HG03097 (cell line): ENCODE measurements around the gene KAZN.

ENCODE experiments used
- ATAC-seq: cut with Tn5 transposase; IDR thresholded peaks from one replicate; pipeline ENCODE4 v1.9.1; 2021; ENCODE audit not compliant: unreplicated experiment, low FRiP score

KAZN gene

DNA sequence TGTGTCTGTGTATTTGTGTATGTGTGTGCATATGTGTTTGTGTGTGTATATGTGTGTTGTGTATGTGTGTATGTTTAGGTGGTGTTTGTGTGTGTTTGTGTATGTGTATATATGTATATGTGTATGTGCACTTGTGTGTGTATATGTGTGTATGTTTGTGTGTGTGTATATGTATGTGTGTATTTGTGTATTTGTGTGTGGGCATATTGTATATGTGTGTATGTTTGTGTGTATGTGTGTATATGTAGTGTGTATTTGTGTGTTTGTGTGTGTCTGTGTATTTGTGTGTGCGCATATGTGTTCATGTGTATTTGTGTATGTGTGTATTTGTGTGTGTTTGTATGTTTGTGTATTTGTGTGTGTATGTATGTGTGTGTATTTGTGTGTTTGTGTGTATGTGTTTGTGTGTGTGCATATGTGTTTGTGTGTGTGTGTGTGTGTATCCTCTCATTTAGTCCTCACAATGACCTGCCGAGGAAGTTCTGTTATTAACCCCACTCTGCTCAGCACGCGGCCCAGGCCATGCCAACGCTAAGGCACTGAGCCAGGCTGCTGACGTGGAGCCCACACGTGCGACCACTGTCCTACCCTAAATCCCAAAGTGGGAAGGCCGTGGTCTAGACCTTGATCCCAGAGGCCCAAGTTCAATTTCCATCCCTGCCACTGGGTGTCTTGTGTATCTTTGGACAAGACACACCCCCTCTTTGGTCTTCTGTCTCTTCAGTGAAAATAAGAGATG lies 511.8 kb downstream of the KAZN start:
- ATAC-seq: no peak

- ATAC-seq: no peak
Observed at GRCh38 chr1:15110867-15111230, 512.4 kb downstream of the KAZN start.

DNA sequence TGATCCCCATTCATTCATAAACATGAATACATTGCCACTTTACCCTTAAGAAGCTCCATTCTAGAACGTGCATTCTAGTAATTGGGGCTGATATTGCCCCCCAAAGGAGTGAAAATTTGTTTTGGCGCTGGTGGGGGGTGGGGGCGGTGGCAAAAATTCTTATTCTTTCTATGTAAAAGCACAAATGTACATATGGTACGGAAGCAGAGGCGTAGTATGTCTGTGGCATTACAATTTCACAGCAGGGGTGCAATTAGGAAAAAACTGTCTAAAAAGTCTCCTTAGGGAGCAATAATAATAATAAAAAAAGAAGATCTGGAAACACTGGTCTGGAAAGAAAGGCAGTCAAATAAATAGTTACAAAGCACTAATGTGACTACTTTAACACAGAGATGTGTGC lies 514.7 kb downstream of the KAZN start:
- ATAC-seq: no peak

GRCh38 chr1:15114884-15115283 lies 516.4 kb downstream of the KAZN start:
- ATAC-seq: no peak

GRCh38 chr1:15115542-15116330 lies 517.3 kb downstream of the KAZN start:
- no peak for ATAC-seq

GRCh38 chr1:15116966-15117365 lies 518.5 kb downstream of the KAZN start:
- no peak for ATAC-seq

DNA sequence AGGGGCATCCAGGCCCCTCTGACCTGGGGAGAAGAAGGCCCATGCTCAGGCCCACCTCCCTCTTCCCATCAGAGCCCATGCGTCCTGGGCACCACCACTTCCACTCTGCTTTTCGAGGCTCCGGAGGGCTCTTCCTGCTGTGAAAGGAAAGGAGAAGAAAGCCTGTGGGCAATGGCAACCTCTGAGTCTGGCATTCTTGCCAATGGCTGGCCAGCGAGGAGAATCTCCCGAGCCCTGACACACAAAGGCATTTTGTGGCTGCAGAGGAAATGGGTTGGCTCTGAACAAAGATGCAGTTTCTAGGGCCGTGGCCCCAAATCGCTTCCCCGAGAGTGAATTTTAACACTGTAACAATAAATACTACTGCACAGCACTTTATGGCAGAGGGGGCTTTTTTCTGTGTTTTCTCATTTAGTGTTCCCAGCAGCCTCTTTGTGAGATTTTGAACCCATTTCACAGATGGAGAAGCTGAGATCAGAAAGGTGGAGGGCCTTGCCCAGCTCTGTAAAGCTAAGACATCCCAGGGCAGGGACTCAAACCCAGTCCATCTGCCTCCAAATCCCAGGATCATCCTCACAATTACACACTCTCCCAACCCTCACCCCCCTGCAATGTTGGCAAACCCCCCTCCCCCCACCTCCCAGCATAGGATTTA lies 519.3 kb downstream of the KAZN start:
- ATAC-seq: no peak

- no peak for ATAC-seq
Observed at GRCh38 chr1:15118579-15118978, 520.1 kb downstream of the KAZN start.

- no peak for ATAC-seq
Observed at GRCh38 chr1:15120251-15120945, 521.9 kb downstream of the KAZN start.

DNA sequence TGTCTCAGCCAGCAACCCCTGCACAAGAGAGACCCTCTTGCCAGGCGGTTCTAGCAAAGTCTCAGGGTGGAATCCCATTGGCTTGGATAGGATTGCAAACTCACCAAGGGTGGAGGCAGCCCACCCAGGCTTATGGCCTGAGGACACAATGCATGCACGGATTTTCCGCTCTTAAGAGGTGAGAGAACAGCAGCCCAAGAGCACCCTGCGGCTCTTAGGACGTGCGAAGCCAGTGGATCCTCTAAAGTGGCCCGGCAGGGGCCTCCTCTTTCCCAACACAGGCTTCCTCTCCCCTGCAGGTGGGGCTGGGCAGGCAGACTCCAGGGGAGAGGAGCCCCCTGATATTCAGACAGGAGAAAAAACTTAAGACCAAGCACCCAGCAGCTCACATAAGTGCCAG lies 523.8 kb downstream of the KAZN start:
- no peak for ATAC-seq

DNA sequence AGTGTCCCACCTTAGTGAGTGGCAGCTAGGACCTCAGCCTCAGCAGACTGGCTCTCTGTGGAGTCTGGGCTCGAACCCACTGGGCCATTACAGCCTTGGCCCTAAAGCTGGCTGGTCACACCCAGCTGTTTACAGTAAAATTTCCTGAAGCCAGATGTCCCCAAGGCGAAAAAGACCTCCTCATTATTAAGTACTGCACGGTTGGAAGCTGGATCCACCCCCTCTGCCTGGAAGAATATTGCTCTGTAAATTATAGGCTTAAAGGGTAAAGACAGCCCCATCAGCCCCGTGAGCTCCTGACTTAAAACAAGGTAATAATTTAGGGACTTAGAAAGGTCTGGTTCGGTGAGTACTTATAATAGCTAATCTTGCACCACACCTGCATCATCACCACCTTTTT lies 524.8 kb downstream of the KAZN start:
- no peak for ATAC-seq

DNA sequence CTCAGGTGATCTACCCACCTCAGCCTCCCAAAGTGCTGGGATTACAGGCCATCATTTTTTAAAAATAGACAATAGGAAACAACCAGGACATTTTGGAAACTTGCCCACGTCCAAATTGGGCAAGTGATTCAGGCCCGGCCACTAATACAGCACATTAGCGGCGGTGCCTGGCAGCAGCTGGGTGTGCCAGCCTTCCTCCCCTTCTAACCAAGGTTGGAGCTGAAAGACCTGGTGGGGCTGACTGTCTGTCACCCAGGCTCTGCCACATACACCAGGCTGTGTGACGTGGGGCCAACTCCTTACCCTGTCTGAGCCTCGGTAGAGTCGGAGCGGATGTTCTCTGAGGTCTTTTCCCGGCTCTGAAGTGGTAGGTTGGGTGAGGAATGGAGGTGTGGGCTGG lies 525.4 kb downstream of the KAZN start:
- ATAC-seq: no peak

- ATAC-seq: no peak
Observed at GRCh38 chr1:15124362-15125100, 526.0 kb downstream of the KAZN start.

DNA sequence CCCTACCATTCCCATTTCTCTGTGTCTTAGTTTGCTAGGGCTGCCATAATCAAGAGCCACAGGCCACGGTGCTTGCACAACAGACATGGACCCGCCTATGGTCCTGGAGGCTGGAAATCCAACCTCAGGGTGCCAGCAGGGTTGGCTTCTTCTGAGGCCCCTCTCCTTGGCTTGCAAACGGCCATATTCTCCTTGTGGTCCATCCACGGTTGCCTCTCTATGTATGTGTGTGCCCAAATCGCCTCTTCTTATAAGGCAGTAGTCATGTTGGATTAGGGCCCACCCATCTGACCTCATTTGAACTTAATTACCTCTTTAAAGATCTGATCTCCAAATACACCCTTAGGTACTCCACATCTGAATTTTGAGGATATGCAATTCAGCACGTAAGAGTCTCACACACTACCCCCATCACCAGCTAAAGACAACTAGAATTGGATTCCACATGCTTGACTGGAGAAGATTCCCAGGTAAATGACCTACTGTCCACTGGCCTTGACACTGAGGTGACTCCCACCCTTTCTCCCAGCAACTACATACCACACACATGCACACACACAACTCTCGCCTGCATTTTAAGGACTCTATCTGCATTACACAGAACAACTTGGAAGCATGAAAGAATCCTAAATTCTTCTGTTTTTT lies 526.7 kb downstream of the KAZN start:
- ATAC-seq: no peak

- no peak for ATAC-seq
Observed at GRCh38 chr1:15128077-15128476, 529.6 kb downstream of the KAZN start.

DNA sequence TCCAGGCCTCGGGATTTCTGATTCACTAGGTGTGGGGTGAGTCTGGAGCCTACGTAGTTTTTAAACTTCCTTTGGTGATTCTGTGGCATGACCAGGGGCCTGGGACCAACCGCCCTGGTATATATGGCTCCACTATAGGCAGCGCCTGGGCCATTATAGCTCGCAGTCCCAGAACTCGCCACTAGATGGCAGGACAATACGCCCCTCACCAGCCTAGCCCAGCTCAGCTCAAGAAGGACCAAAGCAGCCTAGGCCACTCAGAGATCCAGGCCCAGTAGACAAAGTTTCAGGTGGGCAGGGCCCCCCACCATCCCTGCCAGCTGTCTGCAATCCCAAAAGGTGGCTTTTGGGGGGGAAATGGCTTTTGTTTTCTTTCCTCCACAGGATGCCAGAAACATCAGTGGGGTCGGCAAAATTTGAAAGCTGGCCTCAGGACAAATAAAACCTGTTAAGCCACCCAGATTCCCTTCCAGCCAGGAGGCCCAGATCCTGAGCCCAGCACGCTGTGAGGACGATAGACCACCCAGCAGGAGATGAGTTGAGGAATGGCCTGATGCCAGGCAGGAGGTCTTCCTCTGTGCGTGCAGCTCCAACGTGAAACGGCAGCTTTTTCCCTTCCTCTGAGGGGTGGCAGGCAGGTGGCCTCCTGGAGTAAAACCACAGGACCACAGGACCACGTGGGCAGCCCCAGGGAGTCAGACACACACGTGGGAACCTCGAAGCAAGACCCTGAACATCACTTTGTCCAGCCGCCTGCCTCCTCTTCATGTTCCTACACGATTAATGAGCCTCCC lies 530.2 kb downstream of the KAZN start:
- peak; percentile 57 for ATAC-seq

DNA sequence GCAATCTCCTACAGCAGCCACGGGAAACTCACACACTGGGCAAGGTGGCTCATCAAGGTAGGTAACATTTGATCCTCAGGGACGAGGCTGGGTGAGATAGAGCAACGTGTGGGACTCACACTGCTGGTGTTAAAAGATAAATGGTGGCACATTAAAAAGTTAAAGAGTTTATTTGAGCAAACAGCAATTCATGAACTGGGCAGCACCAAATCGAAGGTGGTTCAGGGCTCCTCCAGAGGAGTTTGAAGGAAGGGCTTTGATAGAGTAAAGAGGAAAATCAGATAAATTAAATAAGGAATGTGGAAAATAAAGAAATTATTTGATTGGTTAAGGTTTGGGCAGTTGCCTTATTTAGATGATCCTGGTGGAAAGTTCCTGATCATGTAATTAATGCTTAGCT lies 531.5 kb downstream of the KAZN start:
- ATAC-seq: no peak

- ATAC-seq: no peak
Observed at GRCh38 chr1:15130607-15131006, 532.1 kb downstream of the KAZN start.

DNA sequence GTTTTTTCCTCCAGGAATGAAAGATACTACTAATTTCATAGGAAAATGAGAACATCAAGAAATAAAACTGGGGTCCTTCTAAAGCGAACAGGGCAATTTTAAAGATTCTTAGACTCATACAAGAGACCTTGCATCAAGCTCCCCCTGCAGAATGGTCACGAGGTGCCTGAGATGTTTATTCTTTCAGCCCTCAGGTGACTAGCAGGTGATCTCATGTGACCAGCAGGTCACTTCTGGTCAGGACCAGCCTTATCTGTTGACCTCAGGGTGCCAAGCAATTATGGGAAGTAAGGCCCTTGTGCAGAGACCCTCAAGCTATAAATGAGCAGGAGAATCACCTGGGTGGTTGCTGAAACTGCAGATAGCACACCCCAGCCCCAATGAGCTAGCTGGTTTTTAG lies 534.5 kb downstream of the KAZN start:
- ATAC-seq: no peak
